Stimulated activated CD4-positive, alpha-beta T cell treated with anti-CD3 and anti-CD28 coated beads, TNF-alpha, amount 100 ng/mL, for 48 hours (primary cell): ENCODE measurements around the gene C6orf62.
"Not testable (repeated sequence)": the region's sequence is repeated elsewhere in the genome, so short reads cannot be mapped to it uniquely, and the experiment has no call there.

ENCODE experiments used
- DNase-seq, 3 donors: peaks; one replicate each; pipeline ENCODE4 v3.0.0-alpha.2; 2020; ENCODE audit warnings: low read depth in 3 of 3

The C6orf62 gene

DNA sequence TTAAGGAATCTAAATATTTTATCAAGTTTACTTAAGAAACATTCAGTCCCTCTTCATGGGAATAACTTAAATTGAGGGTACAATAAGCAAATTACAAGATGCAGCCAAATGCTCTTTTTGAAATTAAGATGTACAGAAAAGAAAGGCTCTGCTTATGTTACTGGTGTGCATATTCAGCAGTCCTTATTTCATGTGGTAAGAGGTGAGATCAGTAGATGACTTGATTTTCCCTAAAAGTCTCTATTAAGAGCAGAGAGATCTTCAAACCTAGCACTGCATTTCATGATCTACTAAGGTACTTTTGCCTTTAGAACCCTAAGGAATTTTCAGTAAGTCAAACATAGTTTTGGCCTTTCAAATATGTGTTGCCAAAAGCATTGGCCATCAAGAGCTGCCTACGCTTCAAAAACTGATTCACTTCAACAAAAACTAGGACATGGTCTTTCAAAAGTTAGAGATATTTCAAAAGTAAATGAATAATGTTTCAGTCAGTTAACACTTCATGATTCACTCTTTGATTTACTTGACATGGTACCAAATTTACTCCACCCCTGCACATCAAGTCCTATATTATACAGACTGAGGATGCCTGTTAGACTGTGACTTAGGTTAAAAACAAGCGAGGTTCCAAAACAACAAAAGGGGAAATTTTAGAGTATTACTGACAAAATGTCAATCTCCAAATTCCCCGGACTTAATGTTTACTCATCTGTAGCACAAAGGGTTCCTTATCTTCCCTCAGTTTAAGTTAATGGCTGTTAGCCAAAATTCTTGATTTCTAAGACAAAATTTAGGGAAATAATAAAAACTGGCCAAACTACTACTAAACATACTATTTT lies 19.2 kb downstream of the C6orf62 start:
- no peak for DNase-seq

DNA sequence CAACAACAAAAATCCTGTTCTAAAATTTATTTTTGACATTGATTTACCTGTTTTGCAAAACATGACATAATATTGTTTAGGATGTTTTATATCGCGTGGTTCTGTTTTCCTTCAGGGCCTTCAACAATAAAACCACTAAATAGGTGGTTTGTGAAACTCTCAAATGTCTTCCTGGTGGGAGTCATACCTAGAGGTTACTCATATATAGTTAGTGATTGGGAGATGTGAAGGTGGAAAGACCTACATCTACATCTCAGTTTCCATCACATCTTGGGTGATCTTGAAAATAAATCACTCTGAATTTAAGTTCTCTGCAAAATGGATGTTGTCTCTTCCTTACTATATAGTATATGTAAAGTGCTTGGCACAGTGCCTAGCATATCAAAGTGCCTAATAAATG lies 22.9 kb downstream of the C6orf62 start:
- DNase-seq = no peak

DNA sequence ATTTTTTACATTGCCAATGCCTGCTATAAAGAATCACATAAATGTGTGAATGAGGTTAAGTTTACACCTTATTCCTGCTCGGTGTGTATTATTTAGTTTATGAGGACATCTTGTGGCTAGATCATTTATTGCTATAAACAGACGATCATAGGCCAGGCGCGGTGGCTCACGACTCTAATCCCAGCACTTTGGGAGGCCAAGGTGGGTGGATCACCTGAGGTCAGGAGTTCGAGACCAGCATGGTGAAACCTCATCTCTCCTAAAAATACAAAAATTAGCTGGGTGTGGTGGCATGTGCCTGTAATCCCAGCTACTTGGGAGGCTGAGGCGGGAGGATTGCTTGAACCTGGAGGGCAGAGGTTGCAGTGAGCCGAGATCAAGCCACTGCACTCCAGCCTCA lies 23.3 kb downstream of the C6orf62 start:
- peak in 2 of 3 donors; percentile 3 to 16 for DNase-seq

GRCh38 chr6:24694198-24694597 lies 24.8 kb downstream of the C6orf62 start:
- DNase-seq = no peak

GRCh38 chr6:24692848-24693592 lies 25.9 kb downstream of the C6orf62 start:
- DNase-seq = no peak

DNA sequence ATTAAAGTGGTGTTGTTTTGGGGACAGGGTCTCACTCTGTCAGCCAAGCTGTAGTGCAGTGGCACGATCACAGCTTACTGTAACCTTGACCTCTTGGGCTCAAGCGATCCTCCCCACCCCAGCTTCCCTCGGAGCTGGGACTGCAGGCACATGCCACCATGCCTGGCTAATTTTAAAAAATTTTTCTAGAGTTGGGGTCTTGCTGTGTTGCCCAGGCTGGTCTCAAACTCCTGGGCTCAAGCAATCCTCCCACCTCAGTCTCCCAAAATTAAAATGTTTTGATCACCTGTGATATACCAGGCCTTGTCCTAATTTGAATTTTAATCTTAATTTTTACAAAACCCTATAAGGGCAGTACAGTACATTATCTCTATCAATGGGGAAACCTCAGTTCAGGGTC lies 26.5 kb downstream of the C6orf62 start:
- DNase-seq = no peak

- no peak for DNase-seq
Measured at GRCh38 chr6:24692003-24692402, 27.0 kb downstream of the C6orf62 start.

DNA sequence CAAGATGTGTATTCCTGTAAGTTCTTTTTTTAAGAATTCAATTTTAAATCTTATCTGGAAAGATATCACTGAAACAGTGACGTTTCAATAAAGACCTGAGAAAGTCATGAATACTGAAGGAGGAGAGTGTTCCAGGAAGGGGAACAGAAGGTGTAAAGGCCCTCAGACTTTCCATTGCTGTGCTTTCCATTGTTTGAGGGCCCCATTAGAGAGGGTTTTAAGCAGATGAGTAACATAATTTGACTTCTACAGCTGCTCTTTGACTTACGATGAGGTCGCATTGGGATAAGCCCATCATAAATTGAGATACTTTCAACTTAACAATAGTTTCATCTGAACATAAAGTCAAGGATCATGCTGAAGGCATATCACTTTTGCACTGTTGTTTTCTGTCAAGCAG lies 27.4 kb downstream of the C6orf62 start:
- DNase-seq = no peak

DNA sequence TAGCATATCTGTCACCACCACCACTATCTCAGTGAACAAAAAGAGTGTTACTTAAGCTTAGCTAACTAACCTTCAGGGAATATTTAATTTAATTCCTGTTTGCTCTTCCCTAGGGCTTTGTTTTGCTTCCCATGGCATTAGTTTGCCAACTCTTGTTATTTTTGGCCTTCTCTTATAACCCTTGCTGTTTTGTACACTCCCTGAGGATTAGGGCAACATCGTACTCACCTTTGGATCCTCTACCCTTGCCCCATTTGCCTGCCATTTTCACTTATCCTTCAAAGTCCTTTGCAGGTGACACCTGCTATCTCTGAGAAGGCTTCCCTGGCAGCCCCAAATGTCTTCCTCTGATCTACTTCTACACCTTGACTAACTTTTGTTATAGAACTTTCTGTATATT lies 28.4 kb downstream of the C6orf62 start:
- DNase-seq = no peak

GRCh38 chr6:24689964-24690363 lies 29.0 kb downstream of the C6orf62 start:
- DNase-seq = no peak

DNA sequence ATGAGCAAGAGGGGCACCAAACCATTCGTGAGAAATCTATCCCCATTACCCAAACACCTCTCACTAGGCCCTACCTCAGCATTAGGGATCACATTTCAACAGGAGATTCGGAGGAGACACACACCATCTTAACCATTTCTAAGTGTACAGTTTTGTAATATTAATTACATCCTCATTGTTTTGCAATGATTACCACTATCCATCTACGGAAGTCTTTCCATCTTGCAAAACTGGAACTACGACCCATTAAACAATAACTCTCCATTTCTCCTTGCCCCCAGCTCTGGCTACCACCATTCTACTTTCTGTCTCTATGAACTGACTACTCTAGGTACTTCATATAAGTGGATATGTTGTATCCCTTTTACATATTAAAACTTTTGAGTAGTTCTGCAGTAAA lies 32.0 kb downstream of the C6orf62 start:
- DNase-seq = no peak

DNA sequence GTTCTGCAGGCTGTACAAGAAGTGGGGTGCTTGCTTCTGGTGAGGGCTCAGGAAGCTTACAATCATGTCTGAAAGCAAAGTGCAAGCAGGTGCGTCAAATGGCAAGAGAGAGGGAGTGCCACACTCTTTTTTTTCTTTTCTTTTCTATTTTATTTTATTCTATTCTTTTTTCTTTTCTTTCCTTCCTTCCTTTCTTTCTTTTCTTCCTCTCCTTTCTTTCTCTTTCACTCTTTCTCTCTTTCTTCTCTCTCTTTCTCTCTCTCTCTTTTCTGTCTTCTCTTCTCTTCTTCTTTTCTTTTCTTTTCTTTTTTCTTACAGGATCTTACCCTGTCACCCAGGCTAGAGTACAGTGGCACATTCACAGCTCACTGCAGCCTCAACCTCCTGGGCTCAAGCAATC lies 32.5 kb downstream of the C6orf62 start:
- DNase-seq = no peak

DNA sequence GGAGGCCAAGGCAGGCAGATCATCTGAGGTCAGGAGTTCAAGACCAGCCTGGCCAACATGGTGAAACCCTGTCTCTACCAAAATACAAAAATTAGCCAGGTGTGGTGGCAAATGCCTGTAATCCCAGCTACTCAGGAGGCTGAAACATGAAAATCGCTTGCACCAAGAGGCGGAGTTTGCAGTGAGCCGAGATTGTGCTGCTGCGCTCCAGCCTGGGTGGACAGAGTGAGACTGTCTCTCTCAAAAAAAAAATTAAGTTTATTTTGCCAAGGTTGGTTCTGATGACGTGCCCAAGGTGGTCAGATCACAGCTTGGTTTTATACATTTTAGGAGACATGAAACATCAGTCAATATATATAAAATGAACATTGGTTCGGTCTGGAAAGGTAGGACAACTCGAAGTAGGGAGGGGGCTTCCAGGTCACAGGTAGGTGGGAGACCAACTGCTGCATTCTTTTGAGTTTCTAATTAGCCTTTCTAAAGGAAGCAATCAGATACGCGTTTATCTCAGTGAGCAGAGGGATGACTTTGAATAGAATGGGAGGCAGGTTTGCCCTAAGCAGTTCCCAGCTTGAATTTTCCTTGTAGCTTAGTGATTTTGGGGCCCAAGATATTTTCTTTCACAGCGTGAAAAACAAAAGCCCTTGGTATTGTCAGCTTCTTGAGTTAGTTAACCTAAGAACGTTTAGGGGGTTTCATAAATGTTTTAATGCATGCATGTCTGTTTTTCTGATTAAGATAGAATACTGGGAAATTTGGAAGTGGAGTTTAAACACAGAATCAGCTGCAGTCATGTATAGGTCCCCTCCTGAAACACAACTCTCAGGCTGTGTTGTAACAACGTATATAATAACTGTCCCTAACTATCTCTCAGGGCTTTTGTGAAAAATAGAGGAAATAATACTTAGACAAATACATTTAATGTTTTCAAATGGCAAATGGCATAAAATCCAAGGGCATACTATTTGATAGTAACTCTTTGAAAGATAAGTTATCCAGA lies 35.4 kb downstream of the C6orf62 start:
- no peak for DNase-seq

DNA sequence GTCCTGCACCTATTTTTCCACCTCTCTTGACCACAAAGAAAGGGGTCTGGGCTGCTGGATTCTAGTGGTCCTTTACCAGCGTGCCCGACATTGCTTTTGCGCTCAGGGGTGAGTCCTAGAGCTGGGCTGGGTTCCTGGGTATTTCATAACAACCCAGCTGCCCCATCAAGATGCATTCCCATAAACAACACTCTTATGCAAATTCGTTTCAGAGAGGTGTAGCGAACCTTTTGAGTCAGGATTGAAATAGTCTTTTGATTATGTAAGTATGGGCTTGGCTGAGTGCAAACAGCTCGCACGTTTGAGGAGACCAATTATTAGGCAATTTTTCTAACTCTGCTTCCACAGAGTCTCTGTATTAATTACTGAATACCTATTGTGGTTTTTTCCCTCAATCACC lies 38.4 kb downstream of the C6orf62 start:
- no peak for DNase-seq

- not testable (repeated sequence) for DNase-seq
Measured at GRCh38 chr6:24678792-24679352, 40.1 kb downstream of the C6orf62 start.

GRCh38 chr6:24673625-24674024 lies 45.3 kb downstream of the C6orf62 start:
- no peak for DNase-seq

DNA sequence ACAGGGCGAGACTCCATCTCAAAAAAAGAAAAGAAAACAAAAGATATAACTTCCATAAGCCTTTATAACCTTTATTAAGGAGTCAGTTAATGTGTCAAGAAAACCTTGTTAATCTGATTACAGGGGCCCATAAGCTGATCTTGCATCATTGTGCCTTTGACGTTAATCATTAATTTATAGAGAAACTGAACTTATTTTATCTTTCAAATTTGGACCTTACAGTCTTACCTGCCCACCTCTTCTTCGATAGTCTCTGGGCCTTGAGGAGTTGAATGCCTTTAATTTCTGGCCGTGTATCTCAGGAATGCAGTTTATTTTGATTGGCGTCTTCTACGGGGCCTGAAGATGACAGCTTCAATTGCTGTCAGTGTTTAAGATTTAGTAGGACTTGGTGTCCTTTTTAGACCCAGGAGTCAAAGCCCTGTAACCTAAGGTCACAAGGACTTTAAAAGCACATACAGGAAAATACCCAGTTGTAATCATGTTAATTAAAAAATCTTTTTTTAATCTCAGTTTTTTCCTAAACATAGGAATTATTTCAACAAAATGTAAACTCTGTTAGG lies 46.3 kb downstream of the C6orf62 start:
- DNase-seq = no peak

DNA sequence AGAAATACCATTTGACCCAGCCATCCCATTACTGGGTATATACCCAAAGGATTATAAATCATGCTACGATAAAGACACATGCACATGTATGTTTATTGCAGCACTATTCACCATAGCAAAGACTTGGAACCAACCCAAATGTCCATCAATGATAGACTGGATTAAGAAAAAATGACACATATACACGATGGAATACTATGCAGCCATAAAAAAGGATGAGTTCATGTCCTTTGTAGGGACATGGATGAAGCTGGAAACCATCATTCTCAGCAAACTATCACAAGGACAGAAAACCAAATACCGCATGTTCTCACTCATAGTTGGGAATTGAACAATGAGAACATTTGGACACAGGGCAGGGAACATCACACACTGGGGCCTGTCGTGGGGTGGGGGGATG lies 47.9 kb downstream of the C6orf62 start:
- DNase-seq = not testable (repeated sequence)

GRCh38 chr6:24670492-24670891 lies 48.5 kb downstream of the C6orf62 start:
- not testable (repeated sequence) for DNase-seq

- no peak for DNase-seq
Measured at GRCh38 chr6:24668997-24669361, 50.0 kb downstream of the C6orf62 start.
